Heart right ventricle (tissue), 16 donors: ENCODE results near the gene TNS3. TPM values are rescaled to one million over a fixed set of nuclear protein-coding genes. Genes with fewer than 3 reads are reported as not detected.
"Not testable (repeated sequence)": the region's sequence is repeated elsewhere in the genome, so short reads cannot be mapped to it uniquely, and the experiment has no call there.

ENCODE experiments used
- ATAC-seq, 8 donors: fragments of 200-7000 bp; cut with Tn5 transposase; one replicate each; pipeline ENCODE4 v1.9.1; 2020; ENCODE audit warnings: mild to moderate bottlenecking in 8 of 8, moderate library complexity in 8 of 8, moderate number of reproducible peaks in 1 of 8
- DNase-seq, 2 donors: peaks; one replicate each; pipeline ENCODE4 v3.0.0-alpha.2; 2020
- H3K27ac ChIP-seq, 10 donors: fragments of 200-600 bp; sonication (generic) in 2 of 10; one replicate each; pipeline versions ENCODE4 v1.5.0 to v1.8.0; 2020 to 2022; ENCODE audit warnings: mild to moderate bottlenecking in 3 of 10
- H3K27me3 ChIP-seq, 7 donors: fragments of 200-600 bp; one replicate each; pipeline ENCODE4 v1.8.0; 2021 to 2022; ENCODE audit warnings: mild to moderate bottlenecking in 2 of 7
- H3K36me3 ChIP-seq, 9 donors: fragments of 200-600 bp; sonication (generic) in 1 of 9; one replicate each; pipeline versions ENCODE4 v1.5.0 to v1.8.0; 2020 to 2022; ENCODE audit warnings: mild to moderate bottlenecking in 2 of 9
- H3K4me1 ChIP-seq, 9 donors: fragments of 200-600 bp; sonication (generic) in 1 of 9; one replicate each; pipeline versions ENCODE4 v1.5.0 to v1.8.0; 2020 to 2022; ENCODE audit warnings: mild to moderate bottlenecking in 4 of 9
- H3K4me3 ChIP-seq, 10 donors: fragments of 200-600 bp; sonication (generic) in 2 of 10; one replicate each; pipeline versions ENCODE4 v1.5.0 to v1.8.0; 2020 to 2022; ENCODE audit warnings: mild to moderate bottlenecking in 7 of 10, moderate library complexity in 2 of 10
- H3K9me3 ChIP-seq, 11 donors: fragments of 200-600 bp in 10 of 11; sonication (generic) in 2 of 11; one replicate each; pipeline versions ENCODE4 v1.5.0 to v1.8.0; 2013 to 2022; ENCODE audit warnings: mild to moderate bottlenecking in 2 of 11, control low read depth in 1 of 11, moderate library complexity in 1 of 11
- CTCF ChIP-seq, 9 donors: fragments of 200-600 bp; sonication (generic) in 2 of 9; IDR thresholded peaks; one replicate each; pipeline versions ENCODE4 v1.5.0 to v1.8.0; 2021 to 2022; ENCODE audit warnings: antibody characterized with exemption in 9 of 9, mild to moderate bottlenecking in 5 of 9, moderate library complexity in 1 of 9
- WGBS, 2 donors: extraction: QIAGEN DNeasy Blood & Tissue Kit; methylation state at CpG; one replicate each; pipeline ENCODE4 v1.1.7; 2013; ENCODE audit warnings: inconsistent platforms in 1 of 2; 5-methylcytosine and 5-hydroxymethylcytosine counted together
- intact Hi-C, 10 donors: fragments of 100-400 bp; cut with DNase I; formaldehyde crosslinking; loops; one replicate each; pipeline versions ENCODE4 v1.11.1 to v1.14.2; 2022
- polyA plus RNA-seq, 2 donors: library from polyadenylated mRNA; stranded (reverse); fragments of 200-250 nt; gene quantifications; one replicate each; pipeline ENCODE4 v1.2.3, GENCODE V29; 2013
- total RNA-seq, 10 donors: library from RNA; stranded (reverse); fragmentation: NEBNext Ultra II Directional in 3 of 10; extraction: Animal tissue kit (Norgen Biotek cat#: 25700) in 3 of 10; gene quantifications; one replicate each; pipeline versions ENCODE4 v1.2.1 to v1.2.4, GENCODE V29; 2021 to 2023
- donor health status: Arrhythmogenic right ventricular cardiomyopathy.
- donor health status: ischemic (EF 13 %, LVEDD 7.1; RV severe dilation, severe dysfunction).
- donor health status: healthy with polysubstance abuse.
- donor health status: DM: no; HTN: yes; CAD: no.
- donor health status: DM: no; HTN: no; CAD: no.
- donor health status: ischemic (EF 25% LVEDD 6.9; RV normal size, moderate dysfunction).
- donor health status: ischemic (EF 25% LVEDD 5.7; RV mildly dilated, moderate dysfunction).
- donor health status: healthy.
- donor health status: DM: yes; HTN: yes; CAD: no.
- donor health status: Ischemic cardiomyopathy.
- donor health status: ischemic (EF 35%, LVEDD 5.7; RV mildly dilated, moderate dysfunction).
- donor health status: nonischemic (EF 11% LVEDD 7.7; RV severe dilation, severe dysfunction).
- donor health status: DM: yes; HTN: yes; CAD: no.
- donor health status: PGD.
- donor health status: ischemic (EF 29% LVEDD 5.4; RV normal size, mild dysfunction).
- donor health status: nonischemic (EF 23%, LVEDD 6.1; RV moderate dilation, normal function).

The TNS3 gene
- total and polyA plus RNA-seq, 12 donors = 6.7 to 74.2 (median 34.0) TPM

DNA sequence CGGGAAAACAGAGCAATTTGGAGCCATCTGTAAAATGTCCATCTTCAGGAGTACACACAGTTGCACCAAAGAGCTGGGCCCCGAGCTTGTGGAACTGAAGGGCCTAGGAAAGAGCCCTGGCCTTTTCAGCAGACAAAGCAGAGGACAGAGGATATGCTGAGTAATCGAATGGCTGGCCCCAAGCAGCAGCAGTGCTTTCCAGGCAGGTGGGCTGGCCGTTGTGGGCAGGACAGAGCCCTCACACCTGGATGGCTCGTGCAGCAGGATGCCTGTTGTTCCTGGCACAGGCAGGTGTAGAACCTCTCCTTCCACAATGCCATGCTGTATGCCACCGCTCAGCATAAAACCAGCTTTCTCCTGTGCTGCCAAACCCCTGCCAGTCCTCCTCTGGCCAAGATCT is 32.5 kb upstream of the TNS3 start:
- ATAC-seq = no peak
- no peaks in the 10 kb centered on the region for H3K36me3 ChIP-seq
- H3K27me3 ChIP-seq = no peaks in the 10 kb centered on the region
- H3K4me1 ChIP-seq = peaks cover 2 to 22% (median 12%) of the 10 kb centered on the region in 9 donors
- intact Hi-C loops = no loop called here
- WGBS, 2 donors = 86 to 93% methylated on average over 6 of the region's 6 CpGs
- H3K27ac ChIP-seq = no peak overlapping the region
- no peak for TF ChIP-seq CTCF (IDR thresholded peaks at IDR 0.05)
- H3K9me3 ChIP-seq = no peaks in the 10 kb centered on the region
- no peak for DNase-seq
- no peak overlapping the region for H3K4me3 ChIP-seq

- H3K27me3 ChIP-seq = no peaks in the 10 kb centered on the region
- no peak for DNase-seq
- intact Hi-C loops = no loop called here
- no peaks in the 10 kb centered on the region for H3K36me3 ChIP-seq
- H3K27ac ChIP-seq = peak overlapping the region in 7 of 10 donors; percentile 31 to 74 (median 54)
- H3K9me3 ChIP-seq = no peaks in the 10 kb centered on the region
- peaks cover 2 to 25% (median 14%) of the 10 kb centered on the region in 9 donors for H3K4me1 ChIP-seq
- ATAC-seq = peak in 1 of 8 donors; percentile 6
- WGBS, 2 donors = 55 to 62% methylated on average over 10 of the region's 10 CpGs
- no peak overlapping the region for H3K4me3 ChIP-seq
- no peak for TF ChIP-seq CTCF (IDR thresholded peaks at IDR 0.05)
These were observed 29.2 kb upstream of the TNS3 start for GRCh38 chr7:47611045-47611511.

DNA sequence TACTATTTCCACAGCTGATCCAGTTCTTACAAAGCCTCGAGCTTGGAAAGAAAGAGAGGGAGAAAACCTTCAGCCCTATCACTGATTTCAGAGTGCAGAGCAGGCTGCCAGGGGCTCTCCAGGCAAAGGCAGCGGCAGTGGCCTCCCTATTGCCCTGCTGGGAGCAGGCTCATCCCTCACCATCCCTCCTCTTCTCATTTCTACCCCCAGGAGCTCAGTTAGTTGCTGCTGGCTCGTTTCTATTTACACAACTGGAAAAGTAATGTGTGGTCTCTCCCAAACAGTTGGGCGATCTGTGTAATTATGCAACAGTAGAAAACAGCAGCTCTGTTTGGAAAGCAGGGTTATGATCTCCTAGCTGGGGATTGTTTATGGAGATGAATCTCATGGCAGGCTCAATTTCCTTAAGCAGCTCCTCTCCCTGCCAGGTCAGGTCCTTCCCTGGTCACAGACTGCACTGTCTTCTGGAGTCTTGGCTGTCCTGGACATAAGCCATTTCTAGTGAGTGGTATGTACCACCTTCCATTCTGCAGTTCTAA is 28.7 kb upstream of the TNS3 start:
- Histone ChIP-seq H3K27ac (peak overlapping the region in 8 of 10 donors; percentile 31 to 74 (median 54)), H3K9me3 (no peaks in the 10 kb centered on the region), H3K4me3 (no peak overlapping the region), H3K4me1 (peaks cover 2 to 28% (median 14%) of the 10 kb centered on the region in 9 donors), H3K36me3 (no peaks in the 10 kb centered on the region), H3K27me3 (no peaks in the 10 kb centered on the region)
- 61 to 62% methylated on average over 4 of the region's 4 CpGs for WGBS, 2 donors
- intact Hi-C loops = no loop called here
- ATAC-seq = peak; percentile 44 to 78 (median 70)
- no peak for TF ChIP-seq CTCF (IDR thresholded peaks at IDR 0.05)
- DNase-seq = no peak

DNA sequence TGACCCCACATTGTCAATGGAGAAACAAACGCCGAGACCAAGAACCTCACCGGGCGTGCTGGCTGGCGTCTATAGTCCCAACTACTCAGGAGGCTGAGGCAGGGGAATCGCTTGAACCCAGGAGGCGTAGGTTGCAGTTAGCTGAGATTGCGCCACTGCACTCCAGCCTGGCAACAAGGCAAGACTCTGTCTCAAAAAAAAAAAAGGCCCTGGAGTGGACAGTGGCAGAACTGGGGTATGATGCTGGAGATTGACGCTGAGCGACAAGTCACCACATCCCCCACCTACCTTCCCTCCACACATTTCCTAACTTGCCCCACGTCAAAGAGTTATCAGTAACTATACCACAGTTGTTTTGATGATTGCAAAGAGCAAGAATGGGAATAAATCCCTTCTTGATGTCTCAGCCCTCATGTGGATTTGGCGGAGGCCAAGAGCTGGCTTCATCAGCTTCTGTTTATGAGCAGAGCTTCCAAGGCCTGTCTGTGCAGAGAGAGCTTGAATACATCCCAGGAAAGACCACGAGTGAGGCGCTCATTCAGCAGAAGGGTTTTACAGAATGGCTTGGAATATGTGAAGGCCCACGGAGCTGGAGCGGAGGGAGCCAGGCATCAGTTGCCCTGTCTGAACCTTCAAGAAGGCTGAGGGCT is 28.0 kb upstream of the TNS3 start:
- Histone ChIP-seq H3K36me3 (no peaks in the 10 kb centered on the region), H3K4me1 (peaks cover 2 to 35% (median 19%) of the 10 kb centered on the region in 9 donors), H3K9me3 (no peaks in the 10 kb centered on the region), H3K27ac (peak overlapping the region in 9 of 10 donors; percentile 2 to 74 (median 53)), H3K27me3 (no peaks in the 10 kb centered on the region), H3K4me3 (no peak overlapping the region)
- ATAC-seq (peak; percentile 36 to 80 (median 68)), DNase-seq (no peak)
- 78 to 84% methylated on average over 16 of the region's 16 CpGs for WGBS, 2 donors
- TF ChIP-seq CTCF (IDR thresholded peaks at IDR 0.05) = no peak
- intact Hi-C loops = no loop called here

- H3K27ac ChIP-seq, DNase-seq, ATAC-seq, H3K27me3 ChIP-seq, H3K9me3 ChIP-seq, intact Hi-C loops, H3K36me3 ChIP-seq, H3K4me3 ChIP-seq: not testable (repeated sequence)
- WGBS, 2 donors = 97 to 98% methylated on average over 9 of the region's 9 CpGs
- peaks cover 2 to 41% (median 29%) of the 10 kb centered on the region in 9 donors for H3K4me1 ChIP-seq
These were observed 24.7 kb upstream of the TNS3 start for GRCh38 chr7:47606593-47607046.
